DMS114 treated with DMSO at 0.1 percent for 48 hours (cell line): ENCODE data around the gene EPHB1.
"Not testable (repeated sequence)": the region's sequence is repeated elsewhere in the genome, so short reads cannot be mapped to it uniquely, and the experiment has no call there.

Experiments used
- DNase-seq: peaks from one replicate; lab custom pipeline; 2025; ENCODE audit not compliant: unreplicated experiment; lab: John Stamatoyannopoulos, UW

The EPHB1 gene

DNA sequence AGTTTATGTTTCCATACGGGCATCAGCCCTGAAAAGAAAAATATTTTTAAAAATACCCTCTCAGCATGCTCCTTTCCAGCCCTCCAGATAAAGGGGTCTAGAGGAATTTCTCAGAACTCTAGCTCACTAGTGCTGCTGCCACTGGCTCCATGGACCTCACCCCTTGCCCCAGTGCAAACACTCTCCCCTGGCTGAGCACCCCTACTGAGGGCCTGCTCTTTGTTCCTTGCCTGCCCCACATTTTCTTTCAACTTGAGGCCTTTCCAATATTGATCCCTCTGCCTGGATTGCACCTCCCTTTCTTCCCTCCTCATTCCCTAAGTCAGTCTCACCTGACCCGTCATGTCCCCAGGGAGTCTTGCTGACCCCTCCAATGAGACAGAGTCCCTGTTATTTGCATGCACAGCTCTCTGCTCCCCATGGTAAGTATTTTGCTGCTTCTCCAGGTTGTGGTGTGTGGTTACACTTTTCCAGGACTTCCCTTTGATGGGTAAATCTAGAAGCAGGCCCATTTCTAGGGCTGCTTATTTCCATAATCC is 196.5 kb downstream of the EPHB1 start:
- no peak for DNase-seq

DNA sequence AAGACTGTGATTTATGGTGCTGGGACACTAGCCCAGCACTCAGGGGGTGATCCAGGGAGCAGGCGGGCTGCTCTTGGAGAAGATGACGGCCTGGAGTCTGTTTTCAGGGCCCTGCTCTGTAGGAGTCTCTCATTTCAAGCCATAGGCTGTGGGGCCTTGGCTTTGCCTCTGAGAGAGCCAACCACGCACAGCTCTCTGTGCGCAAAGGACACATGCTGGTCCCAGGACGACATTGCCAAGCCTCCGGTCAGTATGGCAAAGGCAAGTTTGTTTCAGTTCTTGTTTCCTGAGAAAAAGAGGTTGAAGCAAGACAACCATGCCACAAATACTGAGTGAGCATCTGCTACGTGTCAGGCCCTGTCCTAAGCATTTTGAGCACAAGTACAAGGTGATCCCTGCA is 197.1 kb downstream of the EPHB1 start:
- no peak for DNase-seq

DNA sequence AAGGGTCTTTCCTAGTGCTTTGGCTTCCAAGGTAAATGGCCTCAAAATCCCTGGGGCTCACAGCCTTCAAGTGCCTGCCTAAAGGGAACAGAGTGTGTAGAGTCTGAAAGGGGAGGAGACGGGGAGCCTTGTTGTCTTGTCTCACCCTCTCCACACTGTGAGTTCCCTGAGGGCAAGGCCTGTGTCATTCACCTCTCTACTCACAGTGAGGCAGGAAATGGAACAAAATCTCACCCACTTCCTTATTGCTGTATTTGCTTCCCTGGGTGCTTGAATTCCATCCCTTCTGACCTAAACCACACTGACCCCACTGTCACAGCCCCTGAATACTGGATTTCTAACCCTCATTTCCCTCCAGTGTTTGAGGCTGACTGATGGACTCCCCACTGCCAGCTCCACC is 197.5 kb downstream of the EPHB1 start:
- no peak for DNase-seq

DNA sequence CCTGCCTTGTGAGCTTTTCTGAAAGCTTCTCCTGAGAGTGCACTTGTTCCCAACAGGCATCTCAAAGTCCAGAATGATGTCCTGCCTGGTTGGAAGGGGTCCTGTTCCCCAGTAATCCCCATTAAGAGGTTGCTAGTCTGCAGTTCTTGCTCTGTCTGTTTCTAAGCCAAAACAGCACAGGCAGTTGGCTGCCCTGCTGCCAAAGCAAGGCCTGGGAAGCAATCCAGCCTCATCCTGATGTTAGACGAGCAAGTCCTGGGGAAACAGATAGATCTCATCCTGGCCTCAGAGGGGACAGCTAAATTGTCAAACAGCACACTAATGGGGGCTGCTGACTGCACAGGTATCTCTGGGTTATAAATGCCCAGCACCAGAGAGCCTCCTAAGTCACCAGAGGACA is 198.0 kb downstream of the EPHB1 start:
- DNase-seq = no peak

DNA sequence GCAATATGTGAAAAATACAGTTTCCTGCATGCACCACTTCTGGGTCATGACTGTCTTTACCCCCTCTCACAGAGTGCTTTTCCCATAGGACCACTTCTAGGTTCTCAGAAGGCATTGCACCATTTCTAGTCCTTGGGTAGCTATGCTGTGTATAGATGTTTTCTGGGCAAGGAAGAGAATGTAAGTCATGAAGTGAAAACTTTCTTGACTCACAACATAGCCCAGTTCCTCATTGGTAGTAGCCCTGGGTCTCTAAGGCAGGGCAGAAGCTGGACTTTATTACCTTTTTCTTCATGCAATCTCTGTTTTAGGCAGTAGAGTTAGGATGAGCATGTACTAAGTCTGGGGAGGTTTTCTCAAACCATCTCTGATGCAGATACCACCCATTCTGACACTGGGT is 203.1 kb downstream of the EPHB1 start:
- no peak for DNase-seq

DNA sequence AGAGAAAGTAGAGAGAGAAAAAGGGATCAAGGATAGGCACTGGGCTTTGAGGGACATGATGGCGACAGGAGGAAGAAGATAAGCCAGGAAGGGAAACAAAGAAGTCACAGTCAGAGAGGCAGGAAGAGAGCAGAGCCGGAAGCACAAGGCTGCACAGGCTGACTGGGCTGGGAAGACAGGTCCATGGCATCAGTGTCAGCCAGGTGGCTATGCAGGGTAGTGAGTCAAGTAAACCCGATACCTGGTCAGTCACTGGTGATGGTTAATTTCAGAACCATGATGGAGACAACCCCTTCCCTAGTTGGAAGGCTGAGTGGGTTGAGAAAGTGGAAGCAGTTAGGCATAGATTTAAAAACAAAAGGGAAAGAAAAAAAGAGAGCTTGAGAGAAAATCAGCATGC is 203.8 kb downstream of the EPHB1 start:
- no peak for DNase-seq

DNA sequence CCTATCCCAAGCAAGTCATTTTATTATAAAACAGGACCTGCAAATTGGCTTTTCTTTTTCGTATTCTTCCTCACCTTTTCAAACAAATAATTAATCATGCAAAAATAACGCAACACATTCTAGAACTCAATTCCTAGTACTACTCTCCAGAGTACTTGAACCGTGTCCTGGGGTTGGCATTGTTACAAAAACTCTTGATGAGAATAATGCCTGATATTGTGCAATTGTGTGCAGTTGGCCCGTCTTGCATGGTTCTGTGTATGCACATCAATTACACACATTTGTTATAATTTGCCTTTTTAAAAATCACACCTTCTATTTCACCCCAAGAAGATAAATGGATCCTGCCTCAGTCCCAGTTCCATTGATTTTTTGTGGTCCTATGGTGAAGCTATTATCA is 205.4 kb downstream of the EPHB1 start:
- DNase-seq = no peak

DNA sequence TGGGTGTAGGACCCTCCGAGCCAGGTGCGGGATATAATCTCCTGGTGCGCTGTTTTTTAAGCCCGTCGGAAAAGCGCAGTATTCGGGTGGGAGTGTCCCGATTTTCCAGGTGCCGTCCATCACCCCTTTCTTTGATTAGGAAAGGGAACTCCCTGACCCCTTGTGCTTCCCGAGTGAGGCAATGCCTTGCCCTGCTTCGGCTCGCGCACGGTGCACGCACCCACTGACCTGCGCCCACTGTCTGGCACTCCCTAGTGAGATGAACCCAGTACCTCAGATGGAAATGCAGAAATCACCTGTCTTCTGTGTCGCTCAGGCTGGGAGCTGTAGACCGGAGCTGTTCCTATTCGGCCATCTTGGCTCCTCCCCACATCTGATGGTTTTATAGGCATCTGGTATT is 210.6 kb downstream of the EPHB1 start:
- not testable (repeated sequence) for DNase-seq

DNA sequence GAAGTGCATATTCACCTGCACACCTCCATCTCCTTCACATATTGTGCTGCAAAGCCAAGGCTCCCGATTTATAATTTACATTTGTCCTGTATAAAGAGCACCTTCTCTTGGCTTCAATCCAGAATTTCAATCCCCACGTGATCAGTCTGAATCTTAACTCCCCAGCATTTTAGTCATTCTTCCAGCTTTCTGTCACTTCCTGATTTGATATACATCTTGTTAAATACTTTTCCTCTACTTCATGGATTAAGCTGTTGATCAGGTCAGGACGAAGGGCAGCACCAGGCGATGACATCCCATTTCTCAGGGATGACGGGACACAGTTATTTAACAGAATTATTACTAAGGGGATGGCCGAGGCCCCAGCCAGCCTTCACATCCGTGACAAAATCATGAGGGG is 212.5 kb downstream of the EPHB1 start:
- DNase-seq = no peak

DNA sequence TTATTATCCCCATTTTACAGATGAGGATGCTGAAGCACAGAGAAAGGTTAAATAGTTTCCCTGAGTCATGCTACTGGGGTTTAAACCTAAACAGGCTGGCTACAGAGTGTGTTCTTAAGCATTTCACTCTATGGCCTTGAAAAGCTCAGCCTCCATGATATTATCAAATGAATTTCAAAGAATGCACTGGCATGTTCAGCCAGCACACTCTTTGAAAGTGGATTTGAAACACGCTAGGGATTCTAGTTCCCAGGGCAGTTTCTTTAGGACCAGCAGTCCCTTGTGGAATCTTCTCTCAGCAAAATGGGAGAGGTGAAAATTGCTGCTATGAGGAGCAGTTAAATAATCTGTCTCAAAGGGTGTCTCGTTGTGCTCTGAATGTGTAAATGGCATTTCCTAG is 213.3 kb downstream of the EPHB1 start:
- no peak for DNase-seq

DNA sequence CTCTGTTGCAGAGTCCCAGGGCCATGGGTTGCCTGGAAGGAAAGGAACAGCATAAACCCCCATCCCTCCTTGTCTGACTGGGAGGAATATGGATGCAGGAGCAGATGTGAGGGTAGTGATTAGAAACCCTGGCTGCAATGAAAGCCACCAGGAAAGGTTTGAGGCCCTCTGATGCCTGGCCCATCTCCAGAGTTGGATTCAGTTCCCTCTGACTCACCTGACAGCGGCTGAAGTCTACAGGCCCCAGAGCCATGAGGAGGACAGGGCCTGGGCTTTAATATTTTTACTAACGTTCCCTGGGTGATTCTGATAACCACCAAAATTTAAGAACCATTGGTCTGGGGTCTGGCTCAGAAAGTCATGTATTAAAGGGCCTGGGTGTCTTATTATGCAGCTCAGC is 214.0 kb downstream of the EPHB1 start:
- no peak for DNase-seq

DNA sequence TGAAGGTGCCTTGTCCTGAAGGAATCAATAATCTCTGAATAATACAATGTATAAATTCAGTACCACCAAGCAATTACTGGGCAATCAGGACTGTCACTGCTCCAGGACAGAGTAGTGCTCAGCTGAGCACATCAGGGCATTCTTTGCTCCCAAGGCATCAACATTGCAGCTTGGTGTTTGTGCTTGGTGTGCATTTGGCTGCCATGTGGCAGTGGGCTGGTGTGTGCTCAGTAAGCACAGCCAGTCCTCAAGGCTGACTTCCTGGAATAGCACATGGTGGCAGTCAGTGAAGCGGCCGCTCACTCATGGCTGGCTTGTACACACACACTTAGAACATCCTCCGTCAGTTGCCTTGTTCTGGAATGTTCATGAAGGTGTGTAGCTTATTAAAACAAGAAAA is 217.0 kb downstream of the EPHB1 start:
- DNase-seq = no peak

DNA sequence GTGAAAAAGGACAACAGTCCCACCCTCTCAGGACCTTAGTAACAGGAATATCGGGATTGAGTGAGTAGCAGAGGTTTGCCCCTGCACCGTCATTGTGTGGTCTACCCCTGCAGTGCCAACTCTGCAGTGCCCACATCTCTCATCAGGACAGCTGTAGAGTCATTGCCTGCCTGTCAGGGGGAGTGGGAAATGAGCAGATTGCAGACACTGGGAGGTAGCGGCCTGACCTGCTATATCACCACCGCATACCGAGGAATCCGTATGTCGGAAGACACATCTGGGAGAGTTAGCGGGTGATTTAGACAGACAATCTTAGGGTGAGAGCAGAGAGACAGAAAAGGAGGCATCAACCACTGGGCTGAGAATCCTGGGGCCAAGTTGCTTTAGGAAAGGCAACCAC is 218.1 kb downstream of the EPHB1 start:
- DNase-seq = no peak

DNA sequence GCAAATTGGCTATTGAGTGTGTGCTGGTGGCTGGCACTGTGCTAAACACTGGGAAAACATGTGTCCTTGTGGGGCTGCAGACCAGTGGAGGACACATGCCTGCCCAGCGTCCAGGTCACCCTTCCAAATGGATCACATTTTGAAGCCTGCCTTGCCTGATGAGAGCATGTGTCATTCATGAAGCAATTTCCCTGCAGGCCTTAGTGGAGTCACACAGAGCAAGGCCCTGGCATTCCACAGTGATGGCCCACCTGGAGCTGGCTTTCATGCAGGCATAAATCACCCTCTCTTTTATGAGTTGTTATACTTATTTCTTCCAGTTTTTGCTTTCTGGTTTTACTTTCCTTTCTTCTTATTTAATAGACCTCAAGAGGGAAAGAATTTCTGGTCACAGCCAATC is 219.5 kb downstream of the EPHB1 start:
- DNase-seq = no peak

DNA sequence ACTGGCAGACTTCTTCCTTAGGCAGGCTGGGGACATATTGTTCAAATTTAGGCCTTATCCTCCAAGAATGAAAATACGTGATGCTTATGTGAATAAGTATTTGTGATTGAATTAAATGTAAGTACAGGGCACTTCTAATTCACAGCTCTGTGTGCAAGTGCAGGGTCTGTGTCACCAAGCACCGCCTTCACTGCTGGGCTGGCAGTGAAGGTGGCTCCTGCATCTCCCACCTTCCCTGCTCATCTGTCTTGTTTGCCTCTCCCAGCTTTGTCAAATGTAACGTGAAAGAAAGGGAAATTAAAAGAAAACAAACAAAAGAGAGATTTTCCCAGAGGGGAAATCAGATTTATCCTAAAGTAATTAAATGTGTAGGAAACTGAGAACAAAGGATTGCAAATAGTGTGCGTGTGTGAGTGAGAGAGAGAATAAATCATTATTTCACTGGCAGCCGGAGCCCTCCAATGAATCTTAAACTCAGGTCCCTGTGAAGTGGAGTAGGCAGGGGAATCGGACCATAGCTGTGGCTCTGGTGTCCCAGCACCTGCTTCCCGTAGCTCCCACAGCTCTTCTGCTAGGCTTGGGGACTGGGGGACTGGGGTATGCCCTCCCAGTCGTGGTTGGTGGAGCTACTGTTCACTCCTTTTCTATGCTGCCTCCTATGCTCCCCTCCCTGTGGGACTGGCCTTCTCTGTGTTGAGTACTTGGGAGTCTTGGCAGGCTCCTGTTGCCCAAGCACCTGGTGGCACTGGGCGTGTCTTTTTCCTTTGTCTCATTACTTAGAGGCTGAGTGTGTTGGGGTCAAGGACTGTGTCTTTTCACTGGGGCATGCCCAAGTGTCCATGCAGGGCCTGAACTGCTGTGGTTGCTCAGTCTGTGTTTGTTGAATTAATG is 222.2 kb downstream of the EPHB1 start:
- no peak for DNase-seq

DNA sequence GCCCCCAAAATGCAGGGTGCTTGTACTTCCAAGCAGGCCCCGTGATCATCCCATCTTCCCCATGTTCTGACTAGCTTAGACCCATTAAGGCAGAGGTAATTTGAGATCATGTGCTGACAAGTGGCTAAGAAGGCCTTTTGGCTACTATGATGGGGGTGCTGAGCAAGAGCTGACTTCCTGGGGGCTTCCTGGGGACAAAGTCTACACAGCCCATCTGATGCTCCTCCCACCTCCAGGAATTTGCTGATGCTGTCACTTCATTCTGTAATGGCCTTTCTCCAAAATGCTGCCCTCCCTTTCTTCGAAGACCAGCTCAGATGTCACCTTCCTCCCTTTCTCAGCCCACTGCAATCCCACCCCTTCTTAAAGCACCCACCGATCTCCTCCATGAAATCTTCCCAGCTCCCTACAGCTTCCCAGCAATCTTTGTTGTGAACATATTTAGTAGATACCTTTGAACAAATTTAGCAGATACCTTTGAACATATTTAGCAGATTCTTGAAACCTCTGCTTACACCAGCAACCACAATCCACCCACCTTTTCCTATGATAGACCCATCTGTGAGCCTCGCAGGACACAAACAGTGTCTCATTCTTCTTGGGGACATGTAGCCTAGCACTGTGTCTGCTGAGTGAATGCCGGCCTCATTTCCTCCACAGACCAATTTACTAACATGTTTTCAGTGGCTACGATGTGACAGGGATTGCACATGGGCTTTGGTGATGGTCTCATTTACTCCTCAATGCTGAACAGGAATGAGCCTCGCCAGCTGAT is 223.3 kb downstream of the EPHB1 start:
- DNase-seq = no peak

DNA sequence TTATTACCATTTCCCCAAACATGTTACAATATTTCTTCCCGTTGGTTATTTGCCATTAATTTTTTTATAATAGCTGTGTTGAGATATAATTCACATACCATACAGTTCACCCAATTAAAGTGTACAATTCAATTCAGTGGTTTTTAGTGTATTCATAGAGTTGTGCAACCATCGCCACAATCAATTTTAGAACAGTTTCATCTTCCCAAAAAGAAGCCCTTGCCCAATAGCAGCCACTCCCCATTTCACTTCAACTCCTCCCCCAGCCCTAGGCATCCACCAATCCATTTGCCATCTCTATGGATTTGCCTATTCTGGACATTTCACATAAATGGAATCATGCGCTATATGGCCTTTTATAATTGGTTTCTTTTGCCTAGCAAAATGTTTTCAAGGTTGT is 225.1 kb downstream of the EPHB1 start:
- DNase-seq = no peak

DNA sequence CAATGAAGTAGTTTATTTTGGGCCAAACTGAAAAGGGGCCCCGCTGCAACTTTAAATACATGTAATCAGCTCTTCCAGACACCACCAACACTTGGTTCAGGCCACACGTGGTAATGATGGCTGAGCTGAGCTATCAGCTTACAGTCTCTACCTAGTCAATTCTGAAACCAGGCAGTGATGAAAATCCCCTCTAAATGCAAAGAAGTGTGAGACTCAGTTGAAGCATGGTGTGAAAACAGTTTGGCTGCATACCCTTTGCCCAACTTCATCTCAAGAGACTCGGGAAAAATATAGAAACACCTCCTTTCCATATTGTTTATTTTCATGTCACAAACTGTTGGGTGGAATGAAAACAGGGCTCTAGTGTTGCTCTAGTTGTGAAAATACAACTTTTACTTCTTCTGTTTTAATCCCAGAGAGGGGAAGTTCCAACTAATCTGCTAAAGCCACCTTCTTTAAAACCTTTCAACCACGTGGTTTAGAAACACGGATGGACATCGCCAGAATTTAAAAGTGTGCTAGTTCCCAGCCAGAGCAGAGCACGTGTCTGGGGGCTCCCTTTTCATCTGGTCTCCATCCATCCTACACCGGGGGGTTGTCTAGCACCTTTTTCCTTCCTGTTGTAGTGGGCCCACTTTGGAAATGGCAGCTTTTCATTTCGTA is 229.1 kb downstream of the EPHB1 start:
- DNase-seq = no peak

DNA sequence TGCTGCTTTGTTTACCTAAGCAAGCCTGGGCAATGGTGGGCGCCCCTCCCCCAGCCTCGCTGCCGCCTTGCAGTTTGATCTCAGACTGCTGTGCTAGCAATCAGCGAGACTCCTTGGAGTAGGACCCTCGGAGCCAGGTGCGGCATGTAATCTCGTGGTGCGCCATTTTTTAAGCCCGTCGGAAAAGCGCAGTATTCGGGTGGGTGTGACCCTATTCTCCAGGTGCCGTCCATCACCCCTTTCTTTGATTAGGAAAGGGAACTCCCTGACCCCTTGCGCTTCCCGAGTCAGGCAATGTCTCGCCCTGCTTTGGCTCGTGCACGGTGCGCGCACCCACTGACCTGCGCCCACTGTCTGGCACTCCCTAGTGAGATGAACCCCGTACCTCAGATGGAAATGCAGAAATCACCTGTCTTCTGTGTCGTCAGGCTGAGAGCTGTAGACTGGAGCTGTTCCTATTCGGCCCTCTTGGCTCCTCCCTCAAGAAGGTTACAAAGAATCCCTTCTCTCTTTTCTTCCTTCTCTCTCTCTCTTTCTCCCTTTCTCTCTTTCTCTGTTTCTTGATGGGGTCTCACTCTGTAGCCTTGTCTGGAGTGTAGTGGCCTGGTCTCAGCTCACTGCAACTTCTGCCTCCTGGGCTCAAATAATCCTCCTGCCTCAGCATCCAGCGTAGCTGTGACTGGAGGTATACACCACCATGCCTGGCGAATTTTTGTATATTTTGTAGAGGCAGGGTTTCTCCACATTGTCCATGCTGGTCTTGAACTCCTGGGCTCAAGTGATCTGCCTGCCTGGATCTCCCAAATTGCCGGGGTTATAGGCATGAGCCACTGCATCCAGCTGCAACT is 235.9 kb downstream of the EPHB1 start:
- DNase-seq = not testable (repeated sequence)

DNA sequence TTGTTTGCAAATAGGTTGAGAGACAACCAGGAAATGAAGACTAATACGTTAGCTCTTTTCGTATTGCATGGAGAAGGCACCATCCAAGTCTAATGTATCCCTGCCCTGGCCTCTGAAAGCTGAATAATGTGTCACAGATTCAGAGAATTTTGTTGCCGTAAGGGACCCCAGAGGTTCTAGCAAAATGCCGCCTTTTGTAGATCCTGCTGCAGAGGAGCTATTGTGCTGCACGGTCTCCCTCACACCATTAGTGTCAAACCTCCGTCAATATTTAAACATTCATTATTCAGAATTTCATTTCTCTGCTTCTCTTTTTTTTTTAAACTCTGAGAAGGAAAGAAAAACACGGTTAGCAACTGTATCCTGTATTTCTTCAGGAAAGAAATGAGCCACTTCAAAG is 238.7 kb downstream of the EPHB1 start:
- DNase-seq = no peak

DNA sequence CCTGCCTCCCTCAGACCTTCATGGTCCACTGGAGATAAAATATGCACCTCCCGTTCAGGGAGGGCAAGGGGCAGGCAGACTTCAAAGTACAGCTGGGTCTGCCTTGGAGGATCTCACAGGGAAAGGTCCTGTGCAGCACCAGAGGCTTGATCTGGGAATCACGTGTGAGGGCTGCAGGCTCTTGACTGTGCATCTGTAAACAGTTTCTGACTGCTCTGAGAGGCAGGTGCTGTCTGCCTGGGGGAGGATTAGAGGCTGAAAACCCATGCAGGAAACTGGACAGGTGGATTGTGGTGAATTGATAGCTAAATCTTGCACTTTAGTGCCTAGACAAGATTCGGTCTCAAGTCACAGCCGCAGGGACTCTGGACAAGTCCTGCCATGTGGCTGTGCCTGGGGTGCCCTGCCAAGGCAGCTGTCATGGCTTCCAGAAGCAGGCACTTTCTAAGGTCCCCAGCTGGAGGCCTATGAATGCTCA is 239.3 kb downstream of the EPHB1 start:
- no peak for DNase-seq
